Liver (tissue), 3 donors: Measurements from ENCODE around the gene MAP3K12.
A peak's percentile ranks its signal among the peaks of the same experiment; 100 is the strongest.

ENCODE experiments used
- EGR1 ChIP-seq, 2 donors: IDR thresholded peaks; 2 replicates each; pipeline ENCODE4 v1.6.1; 2016 to 2018; ENCODE audit warnings: antibody characterized with exemption in 2 of 2, low read depth in 2 of 2
- GABPA ChIP-seq, 2 donors: IDR thresholded peaks in 1 of 2; conservative IDR thresholded peaks in 1 of 2; 2 replicates each; pipeline ENCODE4 v1.6.1; 2016; ENCODE audit warnings: antibody characterized with exemption in 2 of 2, mild to moderate bottlenecking in 1 of 2, moderate library complexity in 1 of 2
- HNF4A ChIP-seq, 2 donors: conservative IDR thresholded peaks; 2 replicates each; pipeline ENCODE4 v1.6.1; 2016; ENCODE audit warnings: antibody characterized with exemption in 2 of 2, mild to moderate bottlenecking in 2 of 2
- RAD21 ChIP-seq, 2 donors: IDR thresholded peaks; 2 replicates each; pipeline ENCODE4 v1.6.1; 2016; ENCODE audit warnings: antibody characterized with exemption in 2 of 2, mild to moderate bottlenecking in 2 of 2
- RXRA ChIP-seq, 2 donors: IDR thresholded peaks; 2 replicates each; pipeline ENCODE4 v1.6.1; 2017 to 2018; ENCODE audit warnings: antibody characterized with exemption in 2 of 2, mild to moderate bottlenecking in 1 of 2
- SP1 ChIP-seq: IDR thresholded peaks from 2 replicates; pipeline ENCODE4 v1.6.1; 2018; ENCODE audit warnings: antibody characterized with exemption, mild to moderate bottlenecking
- TAF1 ChIP-seq: conservative IDR thresholded peaks from 2 replicates; pipeline ENCODE4 v1.6.1; 2016; ENCODE audit warnings: antibody characterized with exemption, mild to moderate bottlenecking
- YY1 ChIP-seq: IDR thresholded peaks from 2 replicates; pipeline ENCODE4 v1.6.1; 2016; ENCODE audit warnings: antibody characterized with exemption, mild to moderate bottlenecking
- TF ChIP-seq, protein P1 (sequence below): fragments of 150-350 bp; IDR thresholded peaks from 2 replicates; pipeline ENCODE4 v1.5.1; 2017; ENCODE audit warnings: improper control_type of control experiment, low read depth, low read length; ENCODE audit not compliant: missing input control
- TF ChIP-seq, protein P2 (sequence below): IDR thresholded peaks from 2 replicates; pipeline ENCODE4 v1.6.1; 2016; ENCODE audit warnings: antibody characterized with exemption
- TF ChIP-seq, protein P3 (sequence below): IDR thresholded peaks from 2 replicates; pipeline ENCODE4 v1.6.1; 2016; ENCODE audit warnings: antibody characterized with exemption
- TF ChIP-seq, protein P4 (sequence below): IDR thresholded peaks from 2 replicates; pipeline ENCODE4 v1.6.1; 2016; ENCODE audit warnings: antibody characterized with exemption, mild to moderate bottlenecking
- donor health status: healthy.
- donor health status: healthy.

DNA sequence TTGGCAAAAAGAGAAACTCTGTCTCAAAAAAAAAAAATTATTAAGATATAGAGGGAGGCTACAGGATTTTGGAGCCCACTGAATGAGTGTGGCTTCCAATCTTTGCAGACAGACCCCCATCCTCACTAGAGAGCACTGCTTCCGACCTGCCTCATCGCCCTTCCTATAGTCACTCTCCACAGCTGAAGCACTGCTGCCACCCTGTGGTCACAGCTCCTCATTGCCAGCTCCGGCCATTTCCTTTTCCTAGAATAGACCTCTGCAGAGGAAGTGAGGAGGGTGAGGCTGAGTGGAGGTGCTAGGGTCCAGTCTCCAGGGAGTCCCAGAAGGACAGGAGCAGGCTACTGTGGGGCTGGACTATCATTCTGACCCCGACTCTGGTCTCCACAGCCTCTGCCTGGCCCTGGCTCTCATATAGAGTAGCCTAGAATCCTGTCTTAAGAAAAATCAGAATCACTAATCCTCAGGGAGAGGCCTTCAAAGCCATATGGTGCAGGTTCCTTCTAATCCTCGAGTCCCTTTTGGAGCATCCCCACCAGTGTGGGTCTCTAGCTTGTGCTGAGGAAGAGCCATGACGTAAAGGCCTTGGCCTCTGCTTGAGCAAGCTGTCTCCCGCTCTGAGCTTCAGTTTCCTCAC is 9.4 kb upstream of the MAP3K12 start:
- no peak for TF ChIP-seq GABPA (IDR thresholded peaks at IDR 0.05 in 1 of 2, conservative IDR thresholded peaks at IDR 0.05 in 1 of 2)
- TF ChIP-seq, protein P1, sequence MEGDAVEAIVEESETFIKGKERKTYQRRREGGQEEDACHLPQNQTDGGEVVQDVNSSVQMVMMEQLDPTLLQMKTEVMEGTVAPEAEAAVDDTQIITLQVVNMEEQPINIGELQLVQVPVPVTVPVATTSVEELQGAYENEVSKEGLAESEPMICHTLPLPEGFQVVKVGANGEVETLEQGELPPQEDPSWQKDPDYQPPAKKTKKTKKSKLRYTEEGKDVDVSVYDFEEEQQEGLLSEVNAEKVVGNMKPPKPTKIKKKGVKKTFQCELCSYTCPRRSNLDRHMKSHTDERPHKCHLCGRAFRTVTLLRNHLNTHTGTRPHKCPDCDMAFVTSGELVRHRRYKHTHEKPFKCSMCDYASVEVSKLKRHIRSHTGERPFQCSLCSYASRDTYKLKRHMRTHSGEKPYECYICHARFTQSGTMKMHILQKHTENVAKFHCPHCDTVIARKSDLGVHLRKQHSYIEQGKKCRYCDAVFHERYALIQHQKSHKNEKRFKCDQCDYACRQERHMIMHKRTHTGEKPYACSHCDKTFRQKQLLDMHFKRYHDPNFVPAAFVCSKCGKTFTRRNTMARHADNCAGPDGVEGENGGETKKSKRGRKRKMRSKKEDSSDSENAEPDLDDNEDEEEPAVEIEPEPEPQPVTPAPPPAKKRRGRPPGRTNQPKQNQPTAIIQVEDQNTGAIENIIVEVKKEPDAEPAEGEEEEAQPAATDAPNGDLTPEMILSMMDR: peak; percentile 86
- TF ChIP-seq RXRA (IDR thresholded peaks at IDR 0.05): no peak
- peak; percentile 20 for TF ChIP-seq YY1
- TF ChIP-seq, protein P2, sequence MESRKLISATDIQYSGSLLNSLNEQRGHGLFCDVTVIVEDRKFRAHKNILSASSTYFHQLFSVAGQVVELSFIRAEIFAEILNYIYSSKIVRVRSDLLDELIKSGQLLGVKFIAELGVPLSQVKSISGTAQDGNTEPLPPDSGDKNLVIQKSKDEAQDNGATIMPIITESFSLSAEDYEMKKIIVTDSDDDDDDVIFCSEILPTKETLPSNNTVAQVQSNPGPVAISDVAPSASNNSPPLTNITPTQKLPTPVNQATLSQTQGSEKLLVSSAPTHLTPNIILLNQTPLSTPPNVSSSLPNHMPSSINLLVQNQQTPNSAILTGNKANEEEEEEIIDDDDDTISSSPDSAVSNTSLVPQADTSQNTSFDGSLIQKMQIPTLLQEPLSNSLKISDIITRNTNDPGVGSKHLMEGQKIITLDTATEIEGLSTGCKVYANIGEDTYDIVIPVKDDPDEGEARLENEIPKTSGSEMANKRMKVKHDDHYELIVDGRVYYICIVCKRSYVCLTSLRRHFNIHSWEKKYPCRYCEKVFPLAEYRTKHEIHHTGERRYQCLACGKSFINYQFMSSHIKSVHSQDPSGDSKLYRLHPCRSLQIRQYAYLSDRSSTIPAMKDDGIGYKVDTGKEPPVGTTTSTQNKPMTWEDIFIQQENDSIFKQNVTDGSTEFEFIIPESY: no peak
- peak; percentile 94 to 97 for TF ChIP-seq RAD21 (IDR thresholded peaks at IDR 0.05)
- TF ChIP-seq, protein P3, sequence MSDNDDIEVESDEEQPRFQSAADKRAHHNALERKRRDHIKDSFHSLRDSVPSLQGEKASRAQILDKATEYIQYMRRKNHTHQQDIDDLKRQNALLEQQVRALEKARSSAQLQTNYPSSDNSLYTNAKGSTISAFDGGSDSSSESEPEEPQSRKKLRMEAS: no peak
- no peak for TF ChIP-seq TAF1
- TF ChIP-seq, protein P4, sequence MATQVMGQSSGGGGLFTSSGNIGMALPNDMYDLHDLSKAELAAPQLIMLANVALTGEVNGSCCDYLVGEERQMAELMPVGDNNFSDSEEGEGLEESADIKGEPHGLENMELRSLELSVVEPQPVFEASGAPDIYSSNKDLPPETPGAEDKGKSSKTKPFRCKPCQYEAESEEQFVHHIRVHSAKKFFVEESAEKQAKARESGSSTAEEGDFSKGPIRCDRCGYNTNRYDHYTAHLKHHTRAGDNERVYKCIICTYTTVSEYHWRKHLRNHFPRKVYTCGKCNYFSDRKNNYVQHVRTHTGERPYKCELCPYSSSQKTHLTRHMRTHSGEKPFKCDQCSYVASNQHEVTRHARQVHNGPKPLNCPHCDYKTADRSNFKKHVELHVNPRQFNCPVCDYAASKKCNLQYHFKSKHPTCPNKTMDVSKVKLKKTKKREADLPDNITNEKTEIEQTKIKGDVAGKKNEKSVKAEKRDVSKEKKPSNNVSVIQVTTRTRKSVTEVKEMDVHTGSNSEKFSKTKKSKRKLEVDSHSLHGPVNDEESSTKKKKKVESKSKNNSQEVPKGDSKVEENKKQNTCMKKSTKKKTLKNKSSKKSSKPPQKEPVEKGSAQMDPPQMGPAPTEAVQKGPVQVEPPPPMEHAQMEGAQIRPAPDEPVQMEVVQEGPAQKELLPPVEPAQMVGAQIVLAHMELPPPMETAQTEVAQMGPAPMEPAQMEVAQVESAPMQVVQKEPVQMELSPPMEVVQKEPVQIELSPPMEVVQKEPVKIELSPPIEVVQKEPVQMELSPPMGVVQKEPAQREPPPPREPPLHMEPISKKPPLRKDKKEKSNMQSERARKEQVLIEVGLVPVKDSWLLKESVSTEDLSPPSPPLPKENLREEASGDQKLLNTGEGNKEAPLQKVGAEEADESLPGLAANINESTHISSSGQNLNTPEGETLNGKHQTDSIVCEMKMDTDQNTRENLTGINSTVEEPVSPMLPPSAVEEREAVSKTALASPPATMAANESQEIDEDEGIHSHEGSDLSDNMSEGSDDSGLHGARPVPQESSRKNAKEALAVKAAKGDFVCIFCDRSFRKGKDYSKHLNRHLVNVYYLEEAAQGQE: no peak
- TF ChIP-seq EGR1 (IDR thresholded peaks at IDR 0.05; ENCODE audit: low read depth in 2 of 2): no peak
- TF ChIP-seq SP1: no peak
- no peak for TF ChIP-seq HNF4A (conservative IDR thresholded peaks at IDR 0.05)
